Frontal cortex (tissue), 4 donors: ENCODE results near the gene HAGH. TPM values are rescaled to one million over a fixed set of nuclear protein-coding genes. Genes with fewer than 3 reads are reported as not detected.

Source experiments
- DNase-seq, 2 donors: peaks; one replicate each; pipeline ENCODE4 v3.0.0; 2012; ENCODE audit warnings: low spot score in 2 of 2
- FAIRE-seq: peaks from 2 replicates; lab custom pipeline; 2012; peaks lifted over from hg19 to GRCh38; lab: Jason Lieb, UNC
- total RNA-seq: library from RNA; depleted of rRNA; stranded (reverse); fragments of >200 nt; gene quantifications from one replicate; pipeline ENCODE4 v1.2.3, GENCODE V29; 2014
- donor health status: control.
- donor health status: control.
- donor health status: control.

Gene HAGH
- total RNA-seq, 1 donor from 2014 or later, result 51.8 TPM

GRCh38 chr16:1777375-1778199, 49.0 kb downstream of the HAGH start:
- no peak for FAIRE-seq
- no peak for DNase-seq

GRCh38 chr16:1776991-1777374, 49.6 kb downstream of the HAGH start:
- DNase-seq (no peak), FAIRE-seq (no peak)

- FAIRE-seq (no peak), DNase-seq (no peak)
These were observed 50.0 kb downstream of the HAGH start for GRCh38 chr16:1776672-1776955.

- no peak for DNase-seq
- FAIRE-seq, result no peak
These were observed 50.6 kb downstream of the HAGH start for GRCh38 chr16:1775846-1776671.

GRCh38 chr16:1775006-1775845, 51.4 kb downstream of the HAGH start:
- FAIRE-seq, result no peak

GRCh38 chr16:1774448-1774780, 52.2 kb downstream of the HAGH start:
- no peak for DNase-seq
- FAIRE-seq, result no peak

More at GRCh38 chr16:1775006-1775845, 51.4 kb downstream of the HAGH start:
- DNase-seq, result no peak

- FAIRE-seq (no peak), DNase-seq (no peak)
These were observed 52.8 kb downstream of the HAGH start for GRCh38 chr16:1773703-1774447.

- no peak for FAIRE-seq
- peak; percentile 90 to 94 for DNase-seq
These were observed 53.5 kb downstream of the HAGH start, which contains the start of gene MRPS34 for GRCh38 chr16:1772908-1773702. MRPS34 (minus strand) TSS chr16:1773134; CDS start chr16:1773119, 15 bp downstream.

GRCh38 chr16:1772362-1772907, 54.2 kb downstream of the HAGH start, which contains the start of gene EME2:
EME2 (plus strand) TSS chr16:1772810; CDS start chr16:1773228, 418 bp downstream.
- DNase-seq (peak in 1 of 2 donors; percentile 60), FAIRE-seq (no peak)

GRCh38 chr16:1771864-1772361, 54.7 kb downstream of the HAGH start:
- FAIRE-seq (no peak), DNase-seq (no peak)

- FAIRE-seq (no peak), DNase-seq (peak; percentile 86 to 92)
These were observed 55.3 kb downstream of the HAGH start, which contains the start of gene NME3 for GRCh38 chr16:1771188-1771863. NME3 (minus strand) TSS chr16:1771543; CDS start chr16:1771534, 9 bp downstream.

- DNase-seq, result peak; percentile 67 to 73
- FAIRE-seq, result no peak
These were observed 56.1 kb downstream of the HAGH start for GRCh38 chr16:1770328-1771187.

- no peak for FAIRE-seq
- DNase-seq, result no peak
These were observed 57.0 kb downstream of the HAGH start for GRCh38 chr16:1769402-1770300.

- FAIRE-seq (no peak), DNase-seq (no peak)
These were observed 57.7 kb downstream of the HAGH start for GRCh38 chr16:1768767-1769401.

- FAIRE-seq, result no peak
These were observed 58.4 kb downstream of the HAGH start for GRCh38 chr16:1768061-1768766.

More at GRCh38 chr16:1768061-1768766, 58.4 kb downstream of the HAGH start:
- DNase-seq, result no peak
